ENCODE data around the gene S1PR5.

GRCh38 chr19:10497371-10497770 lies 19.9 kb downstream of the S1PR5 start:
- TF ChIP-seq CTCF (IDR thresholded peaks at IDR 0.05): no peak
- TF ChIP-seq POLR2A (IDR thresholded peaks at IDR 0.05): no peak
